CMK (cell line): ENCODE results near the gene CLCN1.

Source experiments
- DNase-seq: peaks from one replicate; pipeline ENCODE4 v3.0.0-alpha.2; 2010; ENCODE audit warnings: low read depth

Gene CLCN1

GRCh38 chr7:143363016-143363937 lies 47.4 kb downstream of the CLCN1 start:
- DNase-seq, result no peak

- DNase-seq, result no peak
Measured at GRCh38 chr7:143367972-143368371, 52.1 kb downstream of the CLCN1 start.

- no peak for DNase-seq
Measured at GRCh38 chr7:143368387-143368786, 52.5 kb downstream of the CLCN1 start.

- DNase-seq, result no peak
Measured at GRCh38 chr7:143369678-143370651, 54.1 kb downstream of the CLCN1 start.

- no peak for DNase-seq
Measured at GRCh38 chr7:143372070-143372469, 56.2 kb downstream of the CLCN1 start.

GRCh38 chr7:143373255-143373794 lies 57.4 kb downstream of the CLCN1 start:
- no peak for DNase-seq

GRCh38 chr7:143374561-143374960 lies 58.6 kb downstream of the CLCN1 start:
- DNase-seq, result no peak

GRCh38 chr7:143375298-143376034 lies 59.6 kb downstream of the CLCN1 start:
- DNase-seq, result no peak

- no peak for DNase-seq
Measured at GRCh38 chr7:143376396-143376795, 60.5 kb downstream of the CLCN1 start.

GRCh38 chr7:143379611-143380259 lies 63.8 kb downstream of the CLCN1 start:
- DNase-seq, result no peak

- no peak for DNase-seq
Measured at GRCh38 chr7:143380260-143380645, 64.3 kb downstream of the CLCN1 start.

- peak; percentile 71 for DNase-seq
Measured at GRCh38 chr7:143380646-143381426, 64.9 kb downstream of the CLCN1 start, which contains the start of gene ZYX. ZYX (plus strand) TSS chr7:143381345; CDS start chr7:143381572, 227 bp downstream.

- no peak for DNase-seq
Measured at GRCh38 chr7:143381427-143382125, 65.7 kb downstream of the CLCN1 start.

- no peak for DNase-seq
Measured at GRCh38 chr7:143382126-143382790, 66.3 kb downstream of the CLCN1 start.

GRCh38 chr7:143382791-143383641 lies 67.1 kb downstream of the CLCN1 start:
- DNase-seq, result no peak

- no peak for DNase-seq
Measured at GRCh38 chr7:143383642-143383957, 67.7 kb downstream of the CLCN1 start.

GRCh38 chr7:143384148-143384547 lies 68.2 kb downstream of the CLCN1 start:
- DNase-seq, result no peak
